ENCODE measurements around the gene ATAD5.
"Not testable (repeated sequence)": the region's sequence is repeated elsewhere in the genome, so short reads cannot be mapped to it uniquely, and the experiment has no call there.

ATAD5 gene

GRCh38 chr17:30822919-30823318, 8.8 kb upstream of the ATAD5 start:
- DNase-seq (ENCODE audit: low read depth in 2 of 2): not testable (repeated sequence)

GRCh38 chr17:30823421-30823820, 8.3 kb upstream of the ATAD5 start:
- DNase-seq (ENCODE audit: low read depth in 2 of 2): no peak

GRCh38 chr17:30824002-30824355, 7.8 kb upstream of the ATAD5 start:
- DNase-seq (ENCODE audit: low read depth in 2 of 2): no peak

- DNase-seq (ENCODE audit: low read depth in 2 of 2): peak; percentile 79 to 85
These were observed 7.2 kb upstream of the ATAD5 start, which contains the start of gene CRLF3 for GRCh38 chr17:30824356-30825145. Gene CRLF3 (minus strand): TSS chr17:30824692. CDS start chr17:30824651, 41 bp downstream.

- no peak for DNase-seq (ENCODE audit: low read depth in 2 of 2)
These were observed 4.7 kb upstream of the ATAD5 start for GRCh38 chr17:30827082-30827481.

- DNase-seq (ENCODE audit: low read depth in 2 of 2): no peak
These were observed 2.7 kb upstream of the ATAD5 start for GRCh38 chr17:30829022-30829421.

- DNase-seq (ENCODE audit: low read depth in 2 of 2): no peak
These were observed 509 bp upstream of the ATAD5 start for GRCh38 chr17:30831257-30831656.

GRCh38 chr17:30832438-30833124, 815 bp downstream of the ATAD5 start:
- DNase-seq (ENCODE audit: low read depth in 2 of 2): no peak

- no peak for DNase-seq (ENCODE audit: low read depth in 2 of 2)
These were observed 6.5 kb downstream of the ATAD5 start for GRCh38 chr17:30838202-30838807.

- DNase-seq (ENCODE audit: low read depth in 2 of 2): no peak
These were observed 9.0 kb downstream of the ATAD5 start for GRCh38 chr17:30840771-30841170.

- DNase-seq (ENCODE audit: low read depth in 2 of 2): no peak
These were observed 16.3 kb downstream of the ATAD5 start for GRCh38 chr17:30848021-30848420.

- no peak for DNase-seq (ENCODE audit: low read depth in 2 of 2)
These were observed 22.4 kb downstream of the ATAD5 start for GRCh38 chr17:30854146-30854545.

- no peak for DNase-seq (ENCODE audit: low read depth in 2 of 2)
These were observed 26.9 kb downstream of the ATAD5 start for GRCh38 chr17:30858556-30859250.

- no peak for DNase-seq (ENCODE audit: low read depth in 2 of 2)
These were observed 32.9 kb downstream of the ATAD5 start for GRCh38 chr17:30864636-30865035.

GRCh38 chr17:30869005-30869404, 37.2 kb downstream of the ATAD5 start:
- DNase-seq (ENCODE audit: low read depth in 2 of 2): no peak

- no peak for DNase-seq (ENCODE audit: low read depth in 2 of 2)
These were observed 54.4 kb downstream of the ATAD5 start for GRCh38 chr17:30886187-30886586.

GRCh38 chr17:30894236-30894635, 62.5 kb downstream of the ATAD5 start:
- DNase-seq (ENCODE audit: low read depth in 2 of 2): no peak

- no peak for DNase-seq (ENCODE audit: low read depth in 2 of 2)
These were observed 65.5 kb downstream of the ATAD5 start for GRCh38 chr17:30897311-30897710.

GRCh38 chr17:30905742-30906100, 74.0 kb downstream of the ATAD5 start:
- no peak for DNase-seq (ENCODE audit: low read depth in 2 of 2)

- DNase-seq (ENCODE audit: low read depth in 2 of 2): peak; percentile 84 to 86
These were observed 74.5 kb downstream of the ATAD5 start, which contains the start of gene TEFM for GRCh38 chr17:30906101-30906911. Gene TEFM (minus strand): TSS chr17:30906238. CDS start chr17:30906198, 40 bp downstream.

- no peak for DNase-seq (ENCODE audit: low read depth in 2 of 2)
These were observed 77.1 kb downstream of the ATAD5 start for GRCh38 chr17:30908717-30909420.

Measured in stimulated activated CD4-positive, alpha-beta T cell treated with anti-CD3 and anti-CD28 coated beads, Interleukin-4, amount 100 ng/mL, for 48 hours (primary cell).